HK-2 (cell line): Measurements from ENCODE around the gene TMEM63C.

Source experiments
- DNase-seq: peaks from one replicate; pipeline ENCODE4 v3.0.0-alpha.2; 2018; ENCODE audit not compliant: unreplicated experiment

The TMEM63C gene, protein sequence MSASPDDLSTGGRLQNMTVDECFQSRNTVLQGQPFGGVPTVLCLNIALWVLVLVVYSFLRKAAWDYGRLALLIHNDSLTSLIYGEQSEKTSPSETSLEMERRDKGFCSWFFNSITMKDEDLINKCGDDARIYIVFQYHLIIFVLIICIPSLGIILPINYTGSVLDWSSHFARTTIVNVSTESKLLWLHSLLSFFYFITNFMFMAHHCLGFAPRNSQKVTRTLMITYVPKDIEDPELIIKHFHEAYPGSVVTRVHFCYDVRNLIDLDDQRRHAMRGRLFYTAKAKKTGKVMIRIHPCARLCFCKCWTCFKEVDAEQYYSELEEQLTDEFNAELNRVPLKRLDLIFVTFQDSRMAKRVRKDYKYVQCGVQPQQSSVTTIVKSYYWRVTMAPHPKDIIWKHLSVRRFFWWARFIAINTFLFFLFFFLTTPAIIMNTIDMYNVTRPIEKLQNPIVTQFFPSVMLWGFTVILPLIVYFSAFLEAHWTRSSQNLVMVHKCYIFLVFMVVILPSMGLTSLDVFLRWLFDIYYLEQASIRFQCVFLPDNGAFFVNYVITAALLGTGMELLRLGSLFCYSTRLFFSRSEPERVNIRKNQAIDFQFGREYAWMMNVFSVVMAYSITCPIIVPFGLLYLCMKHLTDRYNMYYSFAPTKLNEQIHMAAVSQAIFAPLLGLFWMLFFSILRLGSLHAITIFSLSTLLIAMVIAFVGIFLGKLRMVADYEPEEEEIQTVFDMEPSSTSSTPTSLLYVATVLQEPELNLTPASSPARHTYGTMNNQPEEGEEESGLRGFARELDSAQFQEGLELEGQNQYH

DNA sequence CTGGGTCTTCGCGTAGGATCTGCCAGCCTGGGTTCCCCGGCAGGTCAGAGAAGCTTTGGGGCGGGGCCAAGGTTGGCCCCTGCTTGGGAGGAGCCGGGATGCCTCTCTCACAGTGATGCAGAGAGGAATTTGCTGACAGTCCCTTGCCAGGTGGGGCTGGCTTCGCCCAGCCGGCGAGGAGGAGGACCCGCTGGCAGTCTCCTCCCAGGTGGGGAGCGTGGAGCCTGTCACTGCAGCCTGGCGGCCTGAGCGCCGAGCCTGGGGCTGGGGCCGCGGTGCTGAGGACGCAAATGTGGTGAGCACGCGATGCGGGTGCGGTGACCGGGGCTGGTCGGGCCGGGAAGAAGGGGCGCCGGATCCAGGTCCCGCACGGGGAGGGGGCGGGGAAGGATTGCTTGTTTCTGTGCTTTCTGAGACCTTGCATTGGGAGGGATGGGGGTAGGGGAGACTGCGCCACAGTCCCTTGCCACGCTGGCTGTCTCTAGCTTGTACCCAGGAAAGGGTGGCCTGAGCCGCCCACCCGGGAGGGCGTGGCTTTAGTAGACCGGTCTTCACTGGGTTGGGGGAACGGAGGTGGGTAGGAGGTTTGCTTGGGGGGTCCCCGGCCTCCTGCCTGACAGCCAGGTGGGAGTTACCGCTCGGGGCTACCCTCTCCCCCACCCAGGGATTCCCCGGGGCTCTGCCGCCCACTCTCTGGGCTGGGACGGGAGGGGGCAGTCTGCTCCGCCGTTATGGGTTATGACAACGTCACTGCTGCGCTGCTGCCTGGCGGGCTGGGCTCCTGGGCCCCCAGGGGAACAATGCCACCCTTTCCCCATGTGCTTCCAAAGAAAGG is at the start of gene TMEM63C:
TSS of gene TMEM63C (plus strand) at position 196 of the 835 bp plus-strand sequence. CDS start 37,016 bp downstream, outside the sequence.
- peak; percentile 80 for DNase-seq

DNA sequence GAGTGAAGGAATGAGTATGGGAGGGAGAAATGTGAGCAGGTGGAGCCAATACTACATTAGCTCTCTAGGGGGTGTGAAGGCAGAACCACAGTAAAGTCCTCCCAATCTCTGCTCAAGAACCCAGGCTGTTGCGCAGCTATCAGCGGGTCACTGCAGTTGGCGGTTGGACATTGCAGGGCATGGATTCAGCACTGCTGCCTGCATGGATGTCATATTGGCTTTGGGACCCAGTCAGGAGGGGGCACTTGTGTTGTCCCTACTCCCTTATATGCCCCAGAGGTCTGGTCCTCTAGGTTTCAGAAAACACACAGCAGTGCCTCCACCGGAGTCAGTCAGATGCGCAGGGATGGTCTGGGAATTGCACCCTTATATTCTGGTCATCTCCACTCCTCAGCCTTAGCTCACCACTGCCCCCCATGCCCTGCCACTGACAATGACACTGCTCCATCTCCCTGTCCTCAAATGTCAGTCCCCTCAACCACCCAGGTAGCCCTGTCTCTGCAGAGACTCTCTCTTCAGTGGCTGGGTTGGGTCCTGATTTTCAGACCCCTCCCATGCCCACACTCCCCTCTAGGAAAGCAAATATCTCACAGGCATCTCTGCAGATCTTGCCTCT is 49.6 kb upstream of the TMEM63C start:
- DNase-seq, result no peak

DNA sequence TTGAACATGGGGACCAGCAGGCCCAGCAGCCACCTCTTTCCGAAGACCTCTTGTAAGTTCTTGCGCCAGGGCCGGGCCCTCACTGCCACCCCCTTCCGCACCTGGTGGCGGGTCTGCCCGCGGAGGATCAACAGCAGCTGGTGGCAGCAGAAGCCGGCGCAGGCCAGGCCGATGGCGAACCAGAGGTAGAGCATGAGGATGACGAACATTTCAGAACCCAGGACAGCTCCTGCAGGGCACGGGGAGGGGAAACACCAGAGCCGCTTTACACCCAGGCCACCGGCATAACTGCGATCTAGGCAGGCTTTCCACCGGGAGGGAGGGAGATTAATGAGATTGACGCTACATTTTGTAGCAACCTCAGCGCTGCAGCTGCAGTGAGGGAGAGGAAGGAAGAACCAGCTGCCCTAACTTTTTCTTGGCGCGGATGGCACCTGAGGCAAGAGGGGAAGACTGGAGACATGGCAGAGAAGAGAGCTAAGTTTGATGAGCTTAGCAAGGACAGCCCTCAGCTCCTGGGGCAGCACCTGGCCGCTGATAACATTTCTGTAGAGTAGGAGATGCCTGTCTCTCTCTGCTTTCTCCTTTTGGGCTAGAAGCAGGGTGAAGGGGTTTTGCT is 47.8 kb upstream of the TMEM63C start:
- DNase-seq, result peak; percentile 56

DNA sequence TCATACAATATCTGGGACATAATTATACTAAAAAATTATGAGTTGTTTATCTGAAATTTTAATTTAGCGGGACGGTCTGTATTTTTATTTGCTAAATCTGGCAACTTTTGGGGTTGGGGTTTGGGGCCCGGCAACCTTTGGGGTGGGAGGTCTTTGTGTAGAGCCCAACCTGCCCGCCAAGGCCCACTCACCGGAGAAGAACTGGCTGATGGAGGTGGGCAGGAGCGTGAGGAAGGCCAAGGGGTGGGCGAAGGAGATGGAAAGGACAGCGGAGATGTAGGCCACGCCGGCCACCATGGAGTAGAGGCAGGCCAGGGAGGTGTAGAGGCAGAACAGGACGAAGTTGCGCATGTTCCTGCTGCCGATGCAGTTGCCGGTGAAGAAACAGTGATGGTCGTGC is 42.6 kb upstream of the TMEM63C start:
- DNase-seq, result no peak

DNA sequence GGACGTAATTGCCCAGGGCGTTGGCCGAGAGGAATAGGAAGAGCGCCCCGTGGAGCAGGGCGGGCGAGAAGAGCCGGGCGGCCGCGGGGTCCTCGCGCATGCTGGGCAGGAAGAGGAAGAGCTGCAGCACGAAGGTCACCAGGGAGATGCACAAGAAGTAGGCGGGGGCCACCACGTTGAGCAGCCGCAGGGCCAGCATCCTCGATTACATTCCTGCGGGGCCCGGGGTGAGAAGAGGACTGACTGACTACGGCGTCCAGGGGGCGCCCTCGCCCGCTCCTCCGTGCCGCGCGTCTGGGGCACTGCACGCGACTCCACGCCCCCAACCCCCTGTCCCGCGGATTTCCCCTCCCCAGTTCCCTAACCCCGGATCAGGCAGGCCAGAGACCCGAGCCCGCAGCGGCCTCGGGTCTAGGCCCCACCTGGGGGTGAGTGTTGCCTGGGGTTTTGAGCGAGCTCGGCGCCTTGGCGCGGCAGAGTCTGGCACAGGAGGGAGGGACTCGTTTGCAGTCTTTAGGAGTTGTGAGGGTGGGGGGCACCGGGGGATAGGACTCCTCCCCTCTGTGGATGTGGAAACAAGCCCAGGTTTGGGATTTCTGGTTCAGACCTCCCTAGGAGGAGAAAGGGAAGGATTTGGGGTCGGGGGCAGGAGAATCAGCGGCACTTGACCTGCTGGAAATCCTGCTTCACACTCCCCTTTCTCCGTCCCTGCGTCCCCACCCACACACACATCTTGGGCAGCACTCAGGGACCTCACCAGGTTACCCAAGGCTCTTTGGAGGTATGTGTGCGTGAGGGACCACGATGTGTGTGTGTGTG is 41.8 kb upstream of the TMEM63C start:
- peak; percentile 43 for DNase-seq

DNA sequence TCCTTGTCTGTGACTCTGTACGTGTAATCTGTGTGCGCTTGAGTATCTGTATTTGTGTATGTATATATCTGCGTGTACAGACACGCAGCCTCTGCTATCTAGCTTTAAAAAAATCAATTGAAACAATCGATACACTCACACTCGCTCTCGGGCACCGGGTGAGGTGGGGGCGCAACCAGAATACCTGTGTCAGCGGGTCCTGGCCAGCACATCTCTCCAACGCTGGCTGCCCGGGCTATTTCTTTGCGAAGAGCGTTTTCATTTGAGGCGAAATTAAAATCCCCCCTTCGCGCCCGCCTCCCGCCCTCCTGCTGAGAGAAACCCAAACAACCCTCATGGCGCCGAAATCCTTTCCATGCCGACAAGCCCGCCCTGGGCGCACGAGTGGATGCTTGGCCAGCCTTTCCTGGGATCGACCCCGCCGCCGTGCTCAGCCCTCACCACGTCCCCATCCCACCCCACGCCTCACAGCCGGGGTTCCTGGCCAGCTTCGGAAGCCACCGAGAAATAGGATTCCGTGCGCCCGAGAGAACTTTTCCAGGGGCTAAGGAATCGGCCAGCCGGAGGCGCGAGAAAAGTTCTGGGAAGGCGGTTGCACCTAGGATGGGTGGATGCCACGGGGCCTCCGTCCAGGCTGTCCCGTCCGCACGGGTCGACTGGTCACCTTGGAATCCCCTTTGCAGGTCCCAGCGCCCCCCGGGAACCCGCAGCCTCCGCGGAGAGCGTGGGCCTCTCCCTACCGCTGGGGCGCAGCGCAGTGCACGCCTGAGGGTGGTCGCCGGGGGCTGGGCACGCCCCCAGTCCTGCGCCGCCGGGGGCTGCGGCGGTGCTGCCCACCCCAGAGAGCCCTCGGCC is 41.0 kb upstream of the TMEM63C start:
- no peak for DNase-seq

DNA sequence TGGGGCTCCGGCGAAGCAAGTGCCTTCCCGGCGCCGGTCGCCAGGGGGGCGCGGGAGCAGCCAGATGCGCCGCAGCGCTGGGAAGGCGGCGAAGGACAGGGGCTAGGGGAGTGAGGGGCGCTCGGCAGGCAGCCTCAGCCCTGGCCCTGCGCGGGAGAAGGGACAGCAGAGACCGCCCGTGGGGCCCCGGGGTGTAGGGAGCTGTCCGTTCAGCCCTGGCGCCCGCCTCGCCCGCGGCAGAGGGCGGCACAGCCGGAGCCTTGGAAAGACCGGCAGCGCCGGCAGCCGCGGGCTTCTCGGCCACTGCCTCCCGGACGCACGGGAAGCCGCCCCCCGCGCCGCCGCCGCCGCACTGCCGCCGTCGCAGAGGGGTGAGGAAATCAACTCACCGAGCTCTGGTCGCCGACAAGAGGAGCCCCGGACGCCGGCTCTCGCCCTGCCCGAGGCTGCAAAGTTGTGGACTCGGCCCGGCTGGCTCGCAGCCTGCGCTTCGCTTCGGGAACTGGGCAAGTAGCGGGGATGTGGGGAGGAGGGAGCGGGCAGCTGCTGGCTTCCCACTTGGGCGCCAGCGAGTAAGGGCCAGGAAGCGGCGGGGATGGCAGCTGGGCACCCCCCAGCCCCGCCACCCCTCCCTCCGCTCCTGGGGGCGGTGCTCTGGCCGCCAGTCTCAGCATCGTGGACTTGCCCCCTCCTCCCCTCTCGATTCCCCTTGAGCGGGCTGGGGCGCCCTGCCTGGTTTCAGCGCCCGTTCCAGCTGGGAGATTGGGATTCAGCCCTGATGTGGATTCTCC is 40.2 kb upstream of the TMEM63C start, which contains the start of gene ZDHHC22:
TSS of gene ZDHHC22 (minus strand) at position 578 of the 791 bp plus-strand sequence. CDS start 2,053 bp downstream, outside the sequence.
- DNase-seq, result peak; percentile 27

DNA sequence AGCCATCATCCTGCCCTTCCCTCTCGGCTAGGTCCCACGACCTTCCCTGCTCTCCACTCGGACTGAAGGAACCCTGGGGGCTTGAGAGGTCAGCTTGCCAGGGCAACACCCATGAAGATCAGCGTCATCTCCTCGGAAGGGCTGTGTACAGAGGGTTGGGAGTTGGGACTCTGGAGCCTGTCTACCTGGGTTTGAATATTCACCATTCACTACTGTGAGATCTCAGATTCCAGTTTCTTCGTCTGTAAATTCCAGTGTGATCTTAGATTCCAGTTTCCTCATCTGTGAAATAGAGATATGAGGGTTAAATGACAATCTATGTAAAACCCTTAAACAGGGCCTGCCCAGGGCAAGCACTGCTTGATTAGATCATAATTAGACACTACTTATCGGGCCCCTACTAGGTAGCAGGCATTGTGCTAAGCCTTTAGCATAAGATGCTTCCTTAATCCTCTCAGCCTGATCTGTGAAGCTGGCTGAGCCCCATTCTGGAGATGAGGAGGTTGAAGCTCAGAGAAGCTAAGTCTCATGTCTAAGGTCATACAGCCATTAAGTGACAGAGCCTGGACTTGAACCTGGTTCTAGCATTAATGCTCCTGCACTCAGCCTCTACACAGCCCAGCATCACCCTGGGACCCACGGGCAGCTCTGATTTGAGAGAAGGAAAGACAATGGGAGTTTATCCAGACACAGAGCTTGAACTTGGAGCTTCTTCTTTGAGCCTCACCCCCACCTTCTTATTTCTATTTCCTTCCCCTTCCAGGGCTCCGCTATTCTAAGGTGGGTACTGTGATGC is 39.4 kb upstream of the TMEM63C start:
- no peak for DNase-seq

DNA sequence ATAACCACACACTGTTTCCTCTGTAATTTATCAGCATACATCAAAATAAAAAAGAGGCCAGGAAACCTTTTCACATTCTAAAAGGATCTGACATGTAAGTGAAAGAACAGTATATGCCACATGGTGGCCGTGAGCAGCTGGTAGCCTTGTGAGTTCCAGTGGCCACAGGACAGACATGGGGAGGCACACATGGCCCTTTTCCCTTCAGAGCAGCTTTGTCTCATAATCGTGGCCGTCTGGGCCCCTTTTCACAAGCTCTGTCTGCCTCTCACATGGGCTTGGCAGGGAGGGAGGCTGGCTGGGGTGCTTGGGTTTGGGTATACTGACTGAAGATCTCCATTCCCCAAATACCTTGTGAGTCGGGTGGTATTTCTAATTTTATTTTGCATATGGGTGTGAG is 38.5 kb upstream of the TMEM63C start:
- no peak for DNase-seq

DNA sequence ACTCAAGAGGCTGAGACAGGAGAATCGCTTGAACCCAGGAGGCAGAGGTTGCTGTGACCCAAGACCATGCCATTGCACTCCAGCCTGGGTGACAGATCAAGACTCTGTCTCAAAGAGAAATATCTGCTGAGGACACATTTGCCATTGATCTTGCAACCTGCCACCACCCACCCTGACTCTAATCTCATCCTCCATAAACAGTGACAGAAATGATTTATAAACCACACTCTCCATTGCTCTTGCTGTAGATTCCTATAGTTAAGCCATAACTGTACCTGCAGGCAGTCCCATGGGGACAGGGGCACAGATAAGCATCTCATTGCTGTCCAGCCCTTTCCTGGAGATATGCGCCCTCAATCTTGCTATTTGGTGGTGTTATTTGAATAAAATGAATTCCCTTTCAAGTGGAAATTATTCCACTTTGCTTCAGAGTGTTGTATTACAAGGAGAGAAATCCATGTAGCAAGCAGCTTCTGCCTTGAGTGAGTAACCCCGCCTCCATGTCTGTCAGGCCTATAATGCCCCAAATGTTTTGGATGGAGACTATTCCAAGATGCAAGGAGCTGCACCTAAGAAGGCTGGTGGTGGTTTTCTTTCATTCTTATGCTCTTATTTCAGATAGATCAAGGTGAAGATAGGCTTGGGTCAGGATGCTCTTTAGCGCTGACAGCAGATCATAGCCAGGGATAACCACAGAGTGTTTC is 37.0 kb upstream of the TMEM63C start:
- no peak for DNase-seq

DNA sequence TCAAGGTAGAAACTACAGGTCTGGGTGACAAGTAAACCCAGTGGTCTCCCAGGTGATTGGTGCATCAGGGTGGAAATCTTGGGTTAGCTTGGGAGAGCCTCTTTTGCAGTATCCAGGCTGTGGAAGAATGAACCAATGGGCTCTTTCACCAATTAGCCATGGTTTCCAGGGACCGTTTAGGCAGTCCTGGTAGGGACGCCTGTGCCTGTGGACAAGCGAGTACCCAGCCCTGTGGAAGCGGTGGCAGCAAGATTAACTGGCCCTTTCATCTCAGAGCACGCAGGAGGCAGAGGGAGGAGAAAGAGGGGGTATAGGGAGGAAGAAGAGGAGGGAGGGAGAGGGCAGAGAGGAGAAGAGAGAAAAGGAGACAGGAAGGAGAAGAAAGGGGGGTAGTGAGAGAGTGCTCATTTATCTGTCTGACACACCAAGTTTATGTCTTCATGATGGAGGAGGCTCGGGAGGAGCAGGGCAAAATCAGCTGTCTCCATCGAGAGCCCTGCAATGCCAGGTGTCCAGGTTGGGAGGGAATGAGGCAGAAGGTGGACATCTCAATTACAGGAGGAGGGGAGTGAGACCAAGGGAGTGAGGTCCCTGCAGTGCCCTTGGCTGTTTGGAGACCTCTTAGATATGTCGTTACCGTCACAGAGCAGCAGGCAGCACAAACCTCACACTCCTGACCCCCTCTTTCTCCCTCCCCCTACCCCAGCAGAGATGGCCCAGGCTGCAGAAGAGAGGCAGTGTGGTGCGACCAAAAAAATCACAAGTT is 35.4 kb upstream of the TMEM63C start:
- DNase-seq, result no peak

DNA sequence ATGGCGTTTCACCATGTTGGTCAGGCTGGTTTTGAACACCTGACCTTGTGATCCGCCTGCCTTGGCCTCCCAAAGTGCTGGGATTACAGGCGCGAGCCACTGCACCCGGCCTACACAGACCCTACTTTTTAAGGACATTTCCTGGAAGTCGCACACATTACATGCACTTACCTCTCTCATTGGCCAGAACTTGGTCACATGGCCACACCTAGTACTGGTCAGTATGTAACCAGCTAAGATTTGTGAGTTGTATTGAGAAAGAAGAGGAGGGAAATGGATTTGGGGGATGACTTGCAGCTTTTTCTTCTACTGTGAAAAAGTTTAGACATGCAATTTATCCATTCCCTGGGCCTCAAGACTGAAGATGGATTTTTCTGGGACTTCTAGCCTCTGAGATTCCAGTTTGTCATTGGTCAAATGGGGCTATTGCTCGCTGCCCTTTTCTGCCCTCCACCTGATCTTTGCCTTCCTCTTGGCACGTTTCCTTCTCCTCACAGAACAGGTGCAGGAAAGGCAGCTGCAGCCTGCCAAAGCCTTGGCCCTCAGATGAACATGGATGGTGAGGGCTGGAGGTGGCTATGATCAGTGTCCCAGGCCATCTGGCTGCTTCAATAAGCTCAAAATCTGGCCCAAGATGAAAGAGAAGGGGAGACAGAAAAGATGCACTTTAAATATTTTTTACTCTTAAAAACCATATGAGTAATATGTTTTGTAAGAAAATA is 32.9 kb upstream of the TMEM63C start:
- DNase-seq, result no peak

DNA sequence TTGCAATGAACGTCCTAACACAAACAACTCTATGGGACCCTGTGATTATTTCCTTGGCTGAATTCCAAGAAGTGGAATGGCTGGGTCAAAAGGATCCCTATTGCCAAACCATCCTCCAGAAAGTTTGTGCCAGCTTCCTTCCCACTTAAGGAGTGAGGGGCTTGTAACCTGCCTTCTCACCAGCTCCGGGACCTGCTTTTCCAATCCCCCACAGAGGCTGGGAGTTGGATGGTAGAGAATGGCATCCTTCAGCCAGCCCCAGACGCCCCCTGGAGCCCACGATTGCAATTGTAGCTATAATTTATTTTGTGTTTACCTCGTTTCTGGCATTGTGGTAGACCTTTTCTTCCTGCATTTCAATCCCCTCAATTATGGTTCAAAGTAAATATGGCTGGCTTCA is 30.4 kb upstream of the TMEM63C start:
- DNase-seq, result peak; percentile 24

DNA sequence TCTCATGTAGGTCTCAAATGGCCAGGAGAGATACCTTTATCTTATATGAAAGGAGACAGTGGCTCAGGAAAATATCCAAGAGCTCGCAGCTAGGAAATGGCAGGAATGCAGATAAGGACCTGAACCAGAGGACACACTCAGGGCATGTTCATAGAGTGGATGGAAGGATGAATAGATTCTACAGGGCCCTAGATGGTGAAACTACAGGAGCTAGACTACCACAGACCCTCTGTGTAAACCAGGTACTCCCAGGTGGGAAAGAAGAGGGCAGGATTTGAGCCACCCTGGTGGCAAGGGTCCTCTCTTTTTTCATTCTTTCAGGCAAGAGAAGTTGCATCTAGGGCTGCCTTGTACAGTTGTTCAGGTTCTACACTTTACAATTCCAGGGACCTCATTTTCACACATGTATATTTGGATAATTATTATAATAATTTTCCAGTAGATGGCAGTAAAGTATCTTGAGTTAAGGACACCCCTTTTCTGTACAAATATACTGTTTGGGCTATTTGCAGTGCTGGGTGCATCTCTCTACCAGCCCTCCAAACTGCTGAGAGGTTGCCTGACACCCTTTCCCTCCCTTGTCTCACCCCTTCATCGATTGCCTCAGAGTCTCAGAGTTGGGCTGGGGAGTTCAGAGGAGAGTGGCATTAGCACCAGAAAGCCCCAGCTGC is 29.5 kb upstream of the TMEM63C start:
- no peak for DNase-seq

DNA sequence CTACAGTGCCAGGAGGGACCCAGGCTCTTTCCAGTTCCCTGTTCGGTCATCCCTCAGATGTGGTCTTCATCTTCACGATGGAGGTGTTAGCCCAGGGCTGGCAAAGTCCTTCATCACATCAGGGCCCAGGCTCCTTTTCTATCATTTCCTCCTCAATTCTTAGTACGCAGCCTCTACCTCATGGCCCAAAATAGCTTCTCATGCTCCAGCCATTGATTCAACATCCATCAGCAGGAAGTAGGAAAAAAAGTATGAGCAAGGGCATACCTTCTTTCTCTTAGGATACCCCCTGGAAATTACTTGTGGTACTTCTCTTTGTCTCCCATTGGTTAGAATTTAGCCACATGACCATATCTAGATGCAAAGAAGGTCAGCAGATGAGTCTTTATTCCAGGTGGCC is 27.8 kb upstream of the TMEM63C start:
- no peak for DNase-seq
